Measurements from ENCODE around the gene TRANK1. TPM values are rescaled to one million over a fixed set of nuclear protein-coding genes. Genes with fewer than 3 reads are reported as not detected.

TRANK1 gene
- total and polyA plus RNA-seq, 10 donors, result 5.3 to 75.6 (median 54.2) TPM

DNA sequence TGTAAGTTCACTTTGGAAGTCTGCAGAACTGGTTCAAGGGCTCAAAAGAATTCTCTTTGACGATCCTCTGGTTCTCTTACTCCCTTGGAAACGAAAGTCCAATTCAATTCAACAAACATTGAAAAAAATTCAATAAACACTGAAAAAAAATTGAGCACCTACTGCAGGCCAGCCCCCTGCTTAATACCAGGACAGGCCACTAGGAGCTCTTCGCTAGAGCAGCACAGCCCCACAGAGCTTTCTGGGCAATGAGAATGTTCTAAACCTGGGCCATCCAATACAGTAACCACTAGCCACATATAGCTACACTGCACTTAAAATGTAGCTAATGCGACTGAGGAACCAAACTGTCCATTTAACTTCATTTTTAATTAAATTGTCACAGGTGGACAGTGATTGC, 130.1 kb downstream of the TRANK1 start:
- H3K27me3 ChIP-seq (replicated peaks in 1 of 7), result no peaks in the 10 kb centered on the region
- WGBS, 5 donors, result 68 to 85% (median 84%) methylated on average over 4 of the region's 4 CpGs
- intact Hi-C loops (cut with DNase I; ENCODE audit: low total_unique reads), result no loop called here
- no peak for DNase-seq
- no peaks in the 10 kb centered on the region for H3K9me3 ChIP-seq
- no peak overlapping the region for H3K27ac ChIP-seq
- TF ChIP-seq POLR2AphosphoS5 (IDR thresholded peaks at IDR 0.05), result no peak
- TF ChIP-seq POLR2A (IDR thresholded peaks at IDR 0.05), result no peak
- TF ChIP-seq, protein P1, sequence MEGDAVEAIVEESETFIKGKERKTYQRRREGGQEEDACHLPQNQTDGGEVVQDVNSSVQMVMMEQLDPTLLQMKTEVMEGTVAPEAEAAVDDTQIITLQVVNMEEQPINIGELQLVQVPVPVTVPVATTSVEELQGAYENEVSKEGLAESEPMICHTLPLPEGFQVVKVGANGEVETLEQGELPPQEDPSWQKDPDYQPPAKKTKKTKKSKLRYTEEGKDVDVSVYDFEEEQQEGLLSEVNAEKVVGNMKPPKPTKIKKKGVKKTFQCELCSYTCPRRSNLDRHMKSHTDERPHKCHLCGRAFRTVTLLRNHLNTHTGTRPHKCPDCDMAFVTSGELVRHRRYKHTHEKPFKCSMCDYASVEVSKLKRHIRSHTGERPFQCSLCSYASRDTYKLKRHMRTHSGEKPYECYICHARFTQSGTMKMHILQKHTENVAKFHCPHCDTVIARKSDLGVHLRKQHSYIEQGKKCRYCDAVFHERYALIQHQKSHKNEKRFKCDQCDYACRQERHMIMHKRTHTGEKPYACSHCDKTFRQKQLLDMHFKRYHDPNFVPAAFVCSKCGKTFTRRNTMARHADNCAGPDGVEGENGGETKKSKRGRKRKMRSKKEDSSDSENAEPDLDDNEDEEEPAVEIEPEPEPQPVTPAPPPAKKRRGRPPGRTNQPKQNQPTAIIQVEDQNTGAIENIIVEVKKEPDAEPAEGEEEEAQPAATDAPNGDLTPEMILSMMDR (IDR thresholded peaks at IDR 0.05 in 8 of 11, conservative IDR thresholded peaks at IDR 0.05 in 3 of 11), result no peak
- H3K4me1 ChIP-seq, result no peaks in the 10 kb centered on the region
- no peaks in the 10 kb centered on the region for H3K36me3 ChIP-seq
- H3K4me3 ChIP-seq, result no peak overlapping the region

DNA sequence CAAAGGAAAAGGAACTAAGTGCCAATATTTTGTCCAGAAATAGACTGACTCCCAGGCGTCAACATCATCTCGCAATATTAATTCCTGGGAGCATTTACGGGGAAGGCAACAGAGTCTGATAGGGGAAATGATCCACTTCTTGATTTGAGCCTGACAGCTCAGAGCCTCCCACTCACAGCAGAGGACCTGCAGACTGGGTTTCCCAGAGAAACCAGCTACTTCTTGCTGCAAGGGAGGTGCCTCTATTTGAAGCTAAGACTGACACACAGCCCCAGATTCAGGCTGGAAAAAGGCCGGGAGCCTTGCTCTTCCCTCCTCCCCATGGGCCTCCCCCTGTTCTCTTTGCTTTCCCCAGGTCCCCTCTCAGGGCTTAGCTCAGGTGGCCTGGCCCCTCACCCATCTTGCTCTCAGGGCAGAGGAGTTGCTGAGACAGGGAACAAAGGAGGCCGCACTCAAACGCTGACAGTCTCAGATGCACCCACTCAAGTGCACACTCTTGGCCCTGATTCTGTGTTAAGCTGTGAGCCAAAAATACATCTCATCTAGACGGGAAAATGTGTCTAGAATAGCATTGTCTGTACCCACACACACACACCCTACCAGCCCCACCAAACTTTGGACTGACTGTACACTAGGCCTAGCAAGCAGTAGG, 130.7 kb downstream of the TRANK1 start:
- 71 to 78% (median 76%) methylated on average over 7 of the region's 7 CpGs for WGBS, 5 donors
- no peaks in the 10 kb centered on the region for H3K9me3 ChIP-seq
- H3K27me3 ChIP-seq (replicated peaks in 1 of 7), result no peaks in the 10 kb centered on the region
- intact Hi-C loops (cut with DNase I; ENCODE audit: low total_unique reads), result no loop called here
- H3K27ac ChIP-seq, result no peak overlapping the region
- no peak overlapping the region for H3K4me3 ChIP-seq
- TF ChIP-seq, protein P1 (IDR thresholded peaks at IDR 0.05 in 8 of 11, conservative IDR thresholded peaks at IDR 0.05 in 3 of 11), result no peak
- TF ChIP-seq POLR2AphosphoS5 (IDR thresholded peaks at IDR 0.05) (no peak), POLR2A (IDR thresholded peaks at IDR 0.05) (no peak)
- DNase-seq, result no peak
- H3K36me3 ChIP-seq, result no peaks in the 10 kb centered on the region
- no peaks in the 10 kb centered on the region for H3K4me1 ChIP-seq

DNA sequence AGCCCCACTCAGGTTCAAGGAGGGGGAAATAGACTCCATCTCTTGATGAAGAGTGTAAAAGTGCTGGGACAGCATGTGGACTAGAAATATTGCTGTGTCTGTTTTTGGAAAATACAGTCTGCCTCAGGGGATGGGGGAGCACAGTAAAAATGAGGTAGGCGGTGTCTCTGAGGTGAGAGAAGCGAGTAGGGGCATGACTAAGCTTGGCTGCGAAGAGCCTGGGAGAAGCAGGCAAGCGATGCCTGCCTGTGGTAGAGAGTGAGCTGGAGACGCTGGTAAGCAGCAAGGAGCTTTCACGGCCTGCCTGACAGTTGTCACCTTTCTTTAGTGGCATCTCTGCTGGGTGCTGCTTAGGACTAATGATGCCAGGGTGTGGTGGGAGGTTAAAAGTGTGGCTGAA, 131.5 kb downstream of the TRANK1 start:
- H3K27ac ChIP-seq, result no peak overlapping the region
- no peak overlapping the region for H3K4me3 ChIP-seq
- no peak for TF ChIP-seq POLR2AphosphoS5 (IDR thresholded peaks at IDR 0.05)
- no peak for TF ChIP-seq POLR2A (IDR thresholded peaks at IDR 0.05)
- H3K4me1 ChIP-seq, result no peaks in the 10 kb centered on the region
- WGBS, 5 donors, result 79 to 87% (median 85%) methylated on average over 6 of the region's 6 CpGs
- no peak for DNase-seq
- H3K36me3 ChIP-seq, result no peaks in the 10 kb centered on the region
- no peaks in the 10 kb centered on the region for H3K9me3 ChIP-seq
- intact Hi-C loops (cut with DNase I; ENCODE audit: low total_unique reads), result no loop called here
- no peaks in the 10 kb centered on the region for H3K27me3 ChIP-seq (replicated peaks in 1 of 7)

DNA sequence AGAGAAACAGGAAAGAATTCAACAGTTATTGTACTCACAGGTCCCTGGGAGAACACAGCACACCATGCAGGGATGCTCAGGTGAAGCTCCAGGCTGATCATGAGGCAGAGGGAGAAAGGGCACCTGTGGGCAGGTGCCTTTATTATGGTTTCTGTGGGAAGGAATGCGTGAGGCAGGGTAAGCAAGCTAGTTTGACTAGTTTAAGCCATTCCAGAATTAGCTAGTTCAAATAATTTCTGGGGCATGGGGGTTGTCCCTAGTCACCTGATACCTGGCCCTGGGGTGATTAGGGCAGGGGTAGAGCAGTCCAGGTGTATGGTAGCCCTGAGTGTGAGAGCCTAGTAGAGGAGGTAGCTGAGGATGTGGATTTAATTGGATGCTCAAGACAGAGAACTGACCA, 132.6 kb downstream of the TRANK1 start:
- DNase-seq, result no peak
- Histone ChIP-seq H3K36me3 (no peaks in the 10 kb centered on the region), H3K4me3 (no peak overlapping the region), H3K4me1 (no peaks in the 10 kb centered on the region), H3K9me3 (no peaks in the 10 kb centered on the region), H3K27ac (no peak overlapping the region), H3K27me3 (replicated peaks in 1 of 7) (no peaks in the 10 kb centered on the region)
- TF ChIP-seq POLR2A (IDR thresholded peaks at IDR 0.05), result no peak
- TF ChIP-seq POLR2AphosphoS5 (IDR thresholded peaks at IDR 0.05), result no peak
- TF ChIP-seq, protein P1 (IDR thresholded peaks at IDR 0.05 in 8 of 11, conservative IDR thresholded peaks at IDR 0.05 in 3 of 11), result no peak
- 90 to 100% (median 93%) methylated on average over 1 of the region's 1 CpG for WGBS, 5 donors
- intact Hi-C loops (cut with DNase I; ENCODE audit: low total_unique reads), result no loop called here
